ENCODE results near the gene LHFPL2.

LHFPL2 gene

DNA sequence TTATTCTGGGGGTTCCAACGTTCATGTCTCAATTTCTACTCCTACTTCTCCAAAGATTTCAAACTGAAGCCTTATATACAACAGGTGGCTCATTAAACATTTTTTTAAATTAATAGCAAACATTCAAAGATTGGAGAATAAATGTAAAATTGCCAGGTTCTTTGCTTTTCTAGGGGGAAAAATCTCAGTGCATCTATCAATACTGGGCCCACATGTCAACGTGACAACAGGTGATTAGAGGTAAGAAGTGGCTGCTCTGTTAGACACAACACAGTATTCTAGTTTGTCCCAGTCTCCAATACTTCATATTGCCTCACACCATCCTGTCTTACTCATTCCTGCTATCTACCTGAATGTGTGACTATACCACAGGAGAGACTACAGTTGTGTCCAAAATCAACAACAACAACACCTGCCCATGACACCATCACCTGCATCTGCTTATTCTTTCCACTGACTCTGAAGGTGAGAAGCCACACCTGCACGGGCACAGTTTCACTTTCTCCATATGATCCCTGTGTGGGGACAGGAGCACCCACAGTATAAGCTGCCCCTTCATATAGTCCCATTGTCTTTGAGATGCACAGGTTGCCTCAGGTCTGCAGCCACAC is 110.2 kb downstream of the LHFPL2 start:
- Histone ChIP-seq H3K9me3 (no peaks in the 10 kb centered on the region), H3K36me3 (replicated peaks) (no peaks in the 10 kb centered on the region), H3K4me3 (no peak overlapping the region), H3K27me3 (ENCODE audit: low read depth) (no peaks in the 10 kb centered on the region), H3K4me1 (no peaks in the 10 kb centered on the region)
- no peak for DNase-seq (ENCODE audit: low spot score in 2 of 2)
- in situ Hi-C loops (cut with MboI; ENCODE audit: low sequenced_read_pairs) = no loop called here

- in situ Hi-C loops (cut with MboI; ENCODE audit: low sequenced_read_pairs) = no loop called here
Observed at GRCh38 chr5:78537821-78538220, 110.8 kb downstream of the LHFPL2 start.

DNA sequence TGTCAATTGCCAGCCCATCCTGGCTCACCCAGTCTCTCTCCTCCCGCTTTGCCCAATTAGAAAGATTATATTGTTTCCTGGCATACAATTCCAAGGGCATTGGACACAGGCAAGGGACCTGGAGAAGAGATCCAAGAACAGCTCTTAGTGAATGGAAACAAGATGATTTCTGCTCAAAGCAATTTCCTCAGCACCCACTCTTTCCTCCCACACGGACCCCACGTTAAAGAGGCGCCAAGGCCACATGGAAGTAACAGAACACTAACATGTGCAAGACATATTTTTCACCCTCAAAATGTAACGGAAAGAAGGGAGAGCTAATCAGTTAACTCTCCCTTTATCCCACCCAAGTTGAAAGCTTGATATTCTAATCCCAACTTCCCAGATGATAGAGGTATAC is 111.2 kb downstream of the LHFPL2 start:
- no peak for DNase-seq (ENCODE audit: low spot score in 2 of 2)
- Histone ChIP-seq H3K4me1 (no peaks in the 10 kb centered on the region), H3K27me3 (ENCODE audit: low read depth) (no peaks in the 10 kb centered on the region), H3K9me3 (no peaks in the 10 kb centered on the region), H3K4me3 (no peak overlapping the region), H3K36me3 (replicated peaks) (no peaks in the 10 kb centered on the region)
- in situ Hi-C loops (cut with MboI; ENCODE audit: low sequenced_read_pairs) = no loop called here

More at GRCh38 chr5:78537821-78538220, 110.8 kb downstream of the LHFPL2 start:
- Histone ChIP-seq H3K9me3 (no peaks in the 10 kb centered on the region), H3K36me3 (replicated peaks) (no peaks in the 10 kb centered on the region), H3K4me1 (no peaks in the 10 kb centered on the region), H3K4me3 (no peak overlapping the region), H3K27me3 (ENCODE audit: low read depth) (no peaks in the 10 kb centered on the region)
- peak in 1 of 2 experiments; percentile 19 for DNase-seq (ENCODE audit: low spot score in 2 of 2)

GRCh38 chr5:78536661-78537196 is 111.8 kb downstream of the LHFPL2 start:
- in situ Hi-C loops (cut with MboI; ENCODE audit: low sequenced_read_pairs) = no loop called here
- Histone ChIP-seq H3K4me1 (no peaks in the 10 kb centered on the region), H3K36me3 (replicated peaks) (no peaks in the 10 kb centered on the region), H3K9me3 (no peaks in the 10 kb centered on the region), H3K4me3 (no peak overlapping the region), H3K27me3 (ENCODE audit: low read depth) (no peaks in the 10 kb centered on the region)
- DNase-seq (ENCODE audit: low spot score in 2 of 2) = no peak

GRCh38 chr5:78534905-78535200 is 113.7 kb downstream of the LHFPL2 start:
- no peak overlapping the region for H3K4me3 ChIP-seq
- H3K27me3 ChIP-seq (ENCODE audit: low read depth) = no peaks in the 10 kb centered on the region
- H3K36me3 ChIP-seq (replicated peaks) = no peaks in the 10 kb centered on the region
- in situ Hi-C loops (cut with MboI; ENCODE audit: low sequenced_read_pairs) = no loop called here
- DNase-seq (ENCODE audit: low spot score in 2 of 2) = no peak
- H3K4me1 ChIP-seq = no peaks in the 10 kb centered on the region
- no peaks in the 10 kb centered on the region for H3K9me3 ChIP-seq

DNA sequence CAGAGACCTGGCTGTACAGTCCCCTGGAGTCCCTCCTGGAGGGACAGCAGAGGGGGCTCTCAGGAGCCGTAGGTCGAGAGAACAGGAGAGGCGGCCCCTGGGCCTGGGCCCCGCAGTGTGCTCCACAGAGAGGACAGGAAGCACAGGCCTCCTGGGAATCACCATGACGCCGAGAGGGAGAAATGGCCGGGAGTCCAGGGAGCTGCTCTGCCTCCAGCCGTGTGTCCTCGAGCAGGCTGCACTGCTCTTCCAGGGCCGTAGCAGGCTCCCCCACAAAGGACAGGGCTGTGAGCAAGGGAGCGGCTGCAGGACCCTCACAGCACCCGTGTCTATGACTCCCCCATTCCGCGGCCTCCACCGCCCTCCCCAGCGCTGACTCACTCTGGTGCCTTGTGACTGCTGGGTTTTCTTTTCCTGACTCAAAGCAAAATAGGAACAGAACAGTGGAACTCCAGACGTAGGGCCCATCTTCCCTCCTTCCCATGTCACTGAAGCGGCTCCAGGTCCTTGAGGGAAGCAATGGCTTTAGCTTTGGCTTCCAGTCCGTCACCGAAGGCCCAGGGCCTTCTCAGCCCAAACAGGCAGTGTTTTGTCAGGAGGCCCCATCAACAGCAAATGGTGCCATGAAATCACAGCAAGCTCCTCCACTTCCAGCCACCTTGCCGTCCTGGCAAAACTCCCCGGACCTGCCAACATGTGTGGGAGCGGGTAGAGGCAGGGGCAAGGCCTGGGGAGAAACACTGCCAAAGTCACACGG is 114.2 kb downstream of the LHFPL2 start:
- Histone ChIP-seq H3K4me3 (no peak overlapping the region), H3K27me3 (ENCODE audit: low read depth) (no peaks in the 10 kb centered on the region), H3K9me3 (no peaks in the 10 kb centered on the region), H3K4me1 (no peaks in the 10 kb centered on the region), H3K36me3 (replicated peaks) (no peaks in the 10 kb centered on the region)
- DNase-seq (ENCODE audit: low spot score in 2 of 2) = no peak
- in situ Hi-C loops (cut with MboI; ENCODE audit: low sequenced_read_pairs) = no loop called here

DNA sequence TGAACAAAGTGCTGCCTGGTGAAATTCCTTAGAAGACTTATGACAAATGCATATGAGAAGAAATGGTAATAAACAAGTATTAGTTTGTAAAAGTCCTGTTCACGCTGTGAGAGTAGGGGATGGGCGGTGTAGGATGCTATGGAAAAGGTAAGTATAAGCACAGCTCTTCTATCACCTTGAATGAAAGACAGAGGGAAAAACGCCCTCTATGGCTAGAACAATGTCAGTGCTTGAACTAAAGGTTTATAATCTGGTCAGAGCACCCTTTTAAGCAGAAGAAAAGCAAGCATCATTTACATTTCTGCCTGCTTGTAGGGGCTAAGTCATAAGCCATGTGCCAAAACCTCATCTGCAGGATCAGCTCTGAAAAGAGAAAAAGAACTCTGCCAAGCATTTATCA is 115.2 kb downstream of the LHFPL2 start:
- H3K4me1 ChIP-seq = no peaks in the 10 kb centered on the region
- H3K36me3 ChIP-seq (replicated peaks) = no peaks in the 10 kb centered on the region
- no peaks in the 10 kb centered on the region for H3K9me3 ChIP-seq
- in situ Hi-C loops (cut with MboI; ENCODE audit: low sequenced_read_pairs) = no loop called here
- peak in 1 of 2 experiments; percentile 43 for DNase-seq (ENCODE audit: low spot score in 2 of 2)
- H3K27me3 ChIP-seq (ENCODE audit: low read depth) = no peaks in the 10 kb centered on the region
- no peak overlapping the region for H3K4me3 ChIP-seq

- H3K4me3 ChIP-seq = no peak overlapping the region
- in situ Hi-C loops (cut with MboI; ENCODE audit: low sequenced_read_pairs) = no loop called here
- no peaks in the 10 kb centered on the region for H3K9me3 ChIP-seq
- no peaks in the 10 kb centered on the region for H3K27me3 ChIP-seq (ENCODE audit: low read depth)
- H3K4me1 ChIP-seq = no peaks in the 10 kb centered on the region
- DNase-seq (ENCODE audit: low spot score in 2 of 2) = no peak
- H3K36me3 ChIP-seq (replicated peaks) = no peaks in the 10 kb centered on the region
Observed at GRCh38 chr5:78530342-78531096, 118.1 kb downstream of the LHFPL2 start.

DNA sequence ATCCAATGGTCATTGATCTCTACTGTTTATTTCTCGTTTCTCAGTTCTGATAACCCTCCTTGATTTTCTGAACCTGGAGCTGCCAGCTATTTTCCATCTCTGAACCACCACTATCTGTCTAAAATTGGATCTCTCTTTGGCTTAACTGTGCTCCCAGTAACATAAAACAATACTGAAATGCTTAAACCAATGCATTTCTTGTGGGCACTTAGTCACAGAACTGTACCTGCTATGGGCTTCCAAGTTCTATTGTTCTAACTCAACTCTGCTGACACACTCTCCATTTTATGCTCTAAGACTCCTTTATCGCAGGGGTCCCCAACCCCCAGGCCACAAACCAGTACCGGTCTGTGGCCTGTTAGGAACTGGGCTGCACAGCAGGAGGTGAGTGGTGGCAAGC is 120.6 kb downstream of the LHFPL2 start:
- no peak for DNase-seq (ENCODE audit: low spot score in 2 of 2)
- Histone ChIP-seq H3K4me3 (no peak overlapping the region), H3K27me3 (ENCODE audit: low read depth) (no peaks in the 10 kb centered on the region), H3K9me3 (no peaks in the 10 kb centered on the region), H3K36me3 (replicated peaks) (no peaks in the 10 kb centered on the region), H3K4me1 (no peaks in the 10 kb centered on the region)
- in situ Hi-C loops (cut with MboI; ENCODE audit: low sequenced_read_pairs) = no loop called here

DNA sequence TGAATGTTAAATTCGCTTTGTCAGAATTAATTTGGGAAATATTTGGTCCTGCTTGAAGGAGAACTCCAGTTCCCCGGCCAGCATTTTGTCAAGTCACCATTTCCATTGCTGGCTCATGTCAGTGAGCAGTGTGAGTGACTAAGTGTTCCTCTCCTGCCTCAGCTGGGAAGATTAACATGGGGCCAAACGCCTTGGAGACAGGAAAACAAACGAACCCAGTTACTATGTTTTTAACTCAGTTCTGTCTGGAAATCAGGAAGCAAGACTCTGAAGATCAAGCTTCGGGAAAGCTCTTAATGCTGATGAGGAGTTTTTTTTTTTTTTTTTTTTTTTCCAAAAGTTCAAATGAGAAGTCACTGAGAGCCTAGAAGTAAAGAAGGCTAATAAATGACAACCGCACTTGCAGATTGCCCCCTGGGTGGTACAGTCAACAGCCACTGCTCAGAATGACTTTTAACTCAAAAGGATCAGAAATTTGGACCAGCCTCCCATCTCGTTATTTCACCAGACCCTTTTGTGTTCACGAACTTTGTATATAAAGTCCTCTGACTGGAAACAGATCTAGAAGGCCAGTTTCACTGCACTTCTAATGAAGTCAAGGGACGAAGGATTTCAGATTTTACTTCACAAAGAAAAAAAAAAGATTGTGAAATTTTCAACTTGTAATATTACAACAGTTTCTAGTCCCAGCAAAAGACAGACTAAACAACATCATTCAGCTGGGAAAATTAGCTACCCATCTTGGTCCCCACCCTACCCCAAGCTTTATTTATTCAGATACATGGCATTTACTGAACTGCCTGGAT is 121.3 kb downstream of the LHFPL2 start:
- Histone ChIP-seq H3K36me3 (replicated peaks) (no peaks in the 10 kb centered on the region), H3K27me3 (ENCODE audit: low read depth) (no peaks in the 10 kb centered on the region), H3K9me3 (no peaks in the 10 kb centered on the region), H3K4me1 (no peaks in the 10 kb centered on the region), H3K4me3 (no peak overlapping the region)
- in situ Hi-C loops (cut with MboI; ENCODE audit: low sequenced_read_pairs) = no loop called here
- DNase-seq (ENCODE audit: low spot score in 2 of 2) = no peak

GRCh38 chr5:78526049-78526525 is 122.5 kb downstream of the LHFPL2 start:
- DNase-seq (ENCODE audit: low spot score in 2 of 2) = no peak
- Histone ChIP-seq H3K4me3 (no peak overlapping the region), H3K36me3 (replicated peaks) (no peaks in the 10 kb centered on the region), H3K27me3 (ENCODE audit: low read depth) (no peaks in the 10 kb centered on the region), H3K9me3 (no peaks in the 10 kb centered on the region), H3K4me1 (no peaks in the 10 kb centered on the region)
- in situ Hi-C loops (cut with MboI; ENCODE audit: low sequenced_read_pairs) = no loop called here

GRCh38 chr5:78523314-78524193 is 125.0 kb downstream of the LHFPL2 start:
- Histone ChIP-seq H3K27me3 (ENCODE audit: low read depth) (no peaks in the 10 kb centered on the region), H3K4me1 (no peaks in the 10 kb centered on the region), H3K9me3 (no peaks in the 10 kb centered on the region), H3K4me3 (no peak overlapping the region), H3K36me3 (replicated peaks) (no peaks in the 10 kb centered on the region)
- in situ Hi-C loops (cut with MboI; ENCODE audit: low sequenced_read_pairs) = no loop called here
- no peak for DNase-seq (ENCODE audit: low spot score in 2 of 2)

Measured in HAP-1 (cell line).